Activated naive CD4-positive, alpha-beta T cell treated with anti-CD3 and anti-CD28 coated beads, Interleukin-2, amount 10 ng/mL, durations not matched to agents 7 days and 5 days (primary cell): ENCODE measurements around the gene RHPN2.
A peak's percentile ranks its signal among the peaks of the same experiment; 100 is the strongest.

Experiments
- CTCF ChIA-PET: fragments of 350-600 bp; sonication (Branson Sonifier 250); formaldehyde crosslinking; loops from one replicate; lab custom pipeline; 2021; ENCODE audit warnings: antibody characterized with exemption; lab: Charles Lee
- DNase-seq: peaks from one replicate; pipeline ENCODE4 v3.0.0-alpha.2; 2020
- H3K27ac Mint-ChIP-seq: one replicate; pipeline ENCODE4 v1.8.0; 2021; ENCODE audit warnings: mild to moderate bottlenecking, moderate library complexity, mixed read lengths
- H3K27me3 Mint-ChIP-seq: one replicate; pipeline ENCODE4 v1.8.0; 2021; ENCODE audit warnings: mild to moderate bottlenecking, mixed read lengths
- H3K36me3 Mint-ChIP-seq: one replicate; pipeline ENCODE4 v1.8.0; 2021; ENCODE audit warnings: mixed read lengths
- H3K4me1 Mint-ChIP-seq: one replicate; pipeline ENCODE4 v1.8.0; 2021; ENCODE audit warnings: mixed read lengths
- H3K4me3 Mint-ChIP-seq: one replicate; pipeline ENCODE4 v1.8.0; 2021; ENCODE audit warnings: mild to moderate bottlenecking, moderate library complexity, mixed read lengths
- H3K9me3 Mint-ChIP-seq: one replicate; pipeline ENCODE4 v1.8.0; 2021; ENCODE audit warnings: mixed read lengths

Gene RHPN2

GRCh38 chr19:33086955-33087354, 22.3 kb upstream of the RHPN2 start:
- CTCF ChIA-PET, result no interaction called here

DNA sequence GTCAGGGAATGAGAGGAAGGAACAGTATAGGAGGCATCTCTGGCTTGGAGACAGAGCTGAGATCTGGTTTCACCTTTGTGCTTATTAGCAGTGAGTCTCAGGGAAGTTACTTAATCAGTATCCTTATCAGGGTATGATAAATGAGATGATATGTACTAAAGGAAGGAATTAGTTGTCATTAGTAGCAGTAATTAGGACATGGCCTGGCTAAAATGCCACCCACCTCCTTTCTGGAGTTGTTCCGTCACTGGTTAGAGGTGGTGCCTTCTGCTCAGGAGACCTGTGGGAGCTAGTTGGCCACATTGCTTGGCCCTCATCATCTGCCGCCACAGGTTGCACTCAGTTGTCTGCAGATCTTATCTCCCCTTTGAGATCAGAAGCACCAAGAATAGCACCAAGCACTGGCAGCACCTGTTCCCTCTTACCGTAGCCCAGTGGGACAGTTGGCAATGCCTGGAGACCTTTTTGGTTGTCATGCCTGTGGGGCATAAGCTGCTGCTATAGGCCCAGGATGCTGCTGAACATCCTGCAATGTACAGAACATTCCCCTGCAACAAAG, 21.0 kb upstream of the RHPN2 start:
- peaks cover 25% of the 10 kb centered on the region for H3K4me1 Mint-ChIP-seq
- CTCF ChIA-PET, result interaction anchor here (0.6 kb wide), 1 partner anchor 33 kb away, joined by 4 read pairs; no protein-coding TSS in a partner anchor
- no peak for DNase-seq
- H3K4me3 Mint-ChIP-seq, result no peak overlapping the region
- no peaks in the 10 kb centered on the region for H3K27me3 Mint-ChIP-seq
- H3K9me3 Mint-ChIP-seq, result no peaks in the 10 kb centered on the region
- no peak overlapping the region for H3K27ac Mint-ChIP-seq
- H3K36me3 Mint-ChIP-seq, result peaks cover 12% of the 10 kb centered on the region

More at GRCh38 chr19:33086955-33087354, 22.3 kb upstream of the RHPN2 start:
- no peak overlapping the region for H3K27ac Mint-ChIP-seq
- peaks cover 15% of the 10 kb centered on the region for H3K36me3 Mint-ChIP-seq
- H3K4me3 Mint-ChIP-seq, result no peak overlapping the region
- H3K4me1 Mint-ChIP-seq, result peaks cover 12% of the 10 kb centered on the region
- H3K27me3 Mint-ChIP-seq, result no peaks in the 10 kb centered on the region
- H3K9me3 Mint-ChIP-seq, result no peaks in the 10 kb centered on the region
- no peak for DNase-seq

GRCh38 chr19:33080761-33081681, 16.3 kb upstream of the RHPN2 start, which contains the start of gene GPATCH1:
GPATCH1 (plus strand) TSS chr19:33081181; CDS start chr19:33081194, 13 bp downstream.
- Mint-ChIP-seq H3K9me3 (no peaks in the 10 kb centered on the region), H3K27ac (peak within 1 kb of the TSS; percentile 92), H3K4me1 (peaks cover 34% of the 10 kb centered on the region), H3K4me3 (peak within 1 kb of the TSS; percentile 95), H3K27me3 (peaks cover 9% of the 10 kb centered on the region), H3K36me3 (peaks cover 3% of the 10 kb centered on the region)
- CTCF ChIA-PET, result no interaction called here
- peak; percentile 90 for DNase-seq

- Mint-ChIP-seq H3K27ac (no peak overlapping the region), H3K4me1 (peaks cover 8% of the 10 kb centered on the region), H3K27me3 (peaks cover 29% of the 10 kb centered on the region), H3K36me3 (no peaks in the 10 kb centered on the region), H3K9me3 (no peaks in the 10 kb centered on the region), H3K4me3 (no peak overlapping the region)
- no peak for DNase-seq
- CTCF ChIA-PET, result no interaction called here
Measured at GRCh38 chr19:33075519-33075918, 10.8 kb upstream of the RHPN2 start.

- peaks cover 34% of the 10 kb centered on the region for H3K27me3 Mint-ChIP-seq
- DNase-seq, result no peak
- H3K36me3 Mint-ChIP-seq, result no peaks in the 10 kb centered on the region
- H3K4me1 Mint-ChIP-seq, result no peaks in the 10 kb centered on the region
- CTCF ChIA-PET, result no interaction called here
- H3K4me3 Mint-ChIP-seq, result no peak overlapping the region
- no peaks in the 10 kb centered on the region for H3K9me3 Mint-ChIP-seq
- no peak overlapping the region for H3K27ac Mint-ChIP-seq
Measured at GRCh38 chr19:33071887-33072286, 7.2 kb upstream of the RHPN2 start.

- no peaks in the 10 kb centered on the region for H3K36me3 Mint-ChIP-seq
- H3K27me3 Mint-ChIP-seq, result peaks cover 56% of the 10 kb centered on the region
- no peaks in the 10 kb centered on the region for H3K9me3 Mint-ChIP-seq
- DNase-seq, result no peak
- H3K4me3 Mint-ChIP-seq, result no peak overlapping the region
- peaks cover 7% of the 10 kb centered on the region for H3K4me1 Mint-ChIP-seq
- CTCF ChIA-PET, result interaction anchor here (1.2 kb wide), 1 partner anchor 11 kb away, joined by 3 read pairs; no protein-coding TSS in a partner anchor
- no peak overlapping the region for H3K27ac Mint-ChIP-seq
Measured at GRCh38 chr19:33067121-33067520, 2.4 kb upstream of the RHPN2 start.

GRCh38 chr19:33066543-33066942, 1.9 kb upstream of the RHPN2 start:
- Mint-ChIP-seq H3K36me3 (no peaks in the 10 kb centered on the region), H3K9me3 (no peaks in the 10 kb centered on the region), H3K4me3 (peak overlapping the region; percentile 57), H3K27me3 (peaks cover 57% of the 10 kb centered on the region), H3K27ac (no peak overlapping the region), H3K4me1 (peaks cover 7% of the 10 kb centered on the region)
- DNase-seq, result no peak
- CTCF ChIA-PET, result interaction anchor here (1.2 kb wide), 1 partner anchor 11 kb away, joined by 3 read pairs; no protein-coding TSS in a partner anchor

DNA sequence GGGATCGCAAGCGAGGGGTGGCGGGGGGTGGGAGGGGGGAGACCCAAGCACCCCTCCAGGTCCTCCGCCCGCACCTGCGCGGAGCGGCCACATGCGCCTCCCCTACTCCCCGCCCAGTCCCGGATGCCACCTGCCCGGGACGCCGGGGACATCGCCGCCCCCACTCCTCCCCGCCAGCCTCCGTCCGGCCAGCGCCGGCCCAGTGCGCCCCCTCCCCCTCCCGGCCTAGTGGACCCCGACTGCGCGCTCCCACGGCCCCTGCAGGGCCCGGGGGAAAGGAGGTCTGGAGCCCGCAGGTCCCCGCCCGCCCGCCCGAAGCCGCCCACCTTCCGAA, 263 bp downstream of the RHPN2 start:
- peak; percentile 58 for DNase-seq
- CTCF ChIA-PET, result no interaction called here
- Mint-ChIP-seq H3K36me3 (no peaks in the 10 kb centered on the region), H3K27me3 (peaks cover 71% of the 10 kb centered on the region), H3K4me1 (peaks cover 7% of the 10 kb centered on the region), H3K4me3 (peak overlapping the region; percentile 70), H3K9me3 (no peaks in the 10 kb centered on the region), H3K27ac (no peak overlapping the region)

- peak overlapping the region; percentile 70 for H3K4me3 Mint-ChIP-seq
- no peaks in the 10 kb centered on the region for H3K9me3 Mint-ChIP-seq
- no peak overlapping the region for H3K27ac Mint-ChIP-seq
- peaks cover 7% of the 10 kb centered on the region for H3K4me1 Mint-ChIP-seq
- CTCF ChIA-PET, result no interaction called here
- DNase-seq, result no peak
- no peaks in the 10 kb centered on the region for H3K36me3 Mint-ChIP-seq
- H3K27me3 Mint-ChIP-seq, result peaks cover 71% of the 10 kb centered on the region
Measured at GRCh38 chr19:33063753-33064457, 783 bp downstream of the RHPN2 start.

DNA sequence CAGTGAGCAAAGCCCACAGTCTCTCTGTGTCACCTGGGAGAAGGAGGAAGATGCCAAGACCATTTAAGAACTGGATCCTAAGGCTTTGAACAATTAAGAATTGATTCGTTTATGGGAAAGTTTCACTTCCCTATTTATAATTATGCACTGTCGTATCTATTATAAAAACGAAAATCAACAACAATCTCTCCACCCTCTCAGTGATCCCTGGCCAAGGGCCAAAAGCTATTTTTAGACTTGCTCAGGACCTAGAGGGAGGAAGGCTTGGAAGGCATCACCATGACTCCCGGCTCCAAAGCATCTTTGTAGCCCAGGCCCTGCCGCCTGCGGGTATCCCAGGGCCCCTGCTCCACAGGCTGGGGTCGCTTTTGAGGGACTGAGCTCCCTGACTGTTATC, 1.3 kb downstream of the RHPN2 start:
- Mint-ChIP-seq H3K27ac (no peak overlapping the region), H3K36me3 (no peaks in the 10 kb centered on the region), H3K9me3 (no peaks in the 10 kb centered on the region), H3K4me1 (peaks cover 7% of the 10 kb centered on the region), H3K27me3 (peaks cover 71% of the 10 kb centered on the region), H3K4me3 (peak overlapping the region; percentile 35)
- DNase-seq, result no peak
- CTCF ChIA-PET, result no interaction called here

DNA sequence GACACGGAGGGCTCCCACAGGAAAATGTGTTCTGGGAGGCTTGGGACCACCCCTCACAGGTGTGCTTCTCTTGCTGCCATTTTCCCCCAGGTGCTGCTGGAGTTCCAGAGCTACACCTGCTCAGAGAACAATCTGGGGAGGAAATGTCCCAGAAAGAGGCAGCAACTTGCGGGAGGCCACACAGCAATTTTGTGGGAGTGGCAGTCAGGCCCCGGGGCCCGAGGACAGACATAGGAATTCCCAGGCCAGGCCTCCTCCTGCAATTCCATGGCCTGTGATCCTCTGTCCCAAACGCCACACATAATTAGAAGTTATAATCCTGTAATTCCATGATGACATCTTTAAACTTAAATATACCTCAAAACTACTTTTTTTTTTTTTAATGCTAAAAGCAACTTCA, 1.8 kb downstream of the RHPN2 start:
- no peaks in the 10 kb centered on the region for H3K9me3 Mint-ChIP-seq
- H3K36me3 Mint-ChIP-seq, result no peaks in the 10 kb centered on the region

DNA sequence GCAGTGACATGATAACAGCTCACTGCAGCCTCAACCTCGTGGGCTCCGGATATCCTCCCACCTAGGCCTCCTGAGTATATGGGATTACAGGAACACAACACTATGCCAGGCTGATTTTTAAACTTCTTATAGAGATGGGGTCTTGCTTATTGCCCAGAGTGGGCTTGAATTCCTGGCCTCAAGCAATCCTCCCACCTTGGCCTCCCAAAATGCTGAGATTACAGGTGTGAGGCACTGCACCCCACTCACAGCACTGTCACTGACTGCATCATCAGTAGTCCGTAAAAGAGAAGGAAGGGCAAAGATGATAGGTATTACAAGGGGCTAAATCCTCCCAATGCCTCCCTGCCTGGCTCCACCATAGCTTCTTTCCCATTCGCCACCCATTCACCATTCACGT, 4.1 kb downstream of the RHPN2 start:
- H3K4me3 Mint-ChIP-seq, result no peak overlapping the region
- no peaks in the 10 kb centered on the region for H3K9me3 Mint-ChIP-seq
- CTCF ChIA-PET, result no interaction called here
- H3K36me3 Mint-ChIP-seq, result no peaks in the 10 kb centered on the region
- H3K27ac Mint-ChIP-seq, result no peak overlapping the region
- H3K4me1 Mint-ChIP-seq, result peaks cover 4% of the 10 kb centered on the region
- peaks cover 57% of the 10 kb centered on the region for H3K27me3 Mint-ChIP-seq
- DNase-seq, result no peak

More for the DNA sequence above, 1.8 kb downstream of the RHPN2 start:
- no peak for DNase-seq
- peaks cover 71% of the 10 kb centered on the region for H3K27me3 Mint-ChIP-seq
- peak overlapping the region; percentile 35 for H3K4me3 Mint-ChIP-seq
- no peak overlapping the region for H3K27ac Mint-ChIP-seq
- peaks cover 7% of the 10 kb centered on the region for H3K4me1 Mint-ChIP-seq
- CTCF ChIA-PET, result no interaction called here

- H3K27ac Mint-ChIP-seq, result no peak overlapping the region
- H3K36me3 Mint-ChIP-seq, result no peaks in the 10 kb centered on the region
- CTCF ChIA-PET, result no interaction called here
- no peak overlapping the region for H3K4me3 Mint-ChIP-seq
- peaks cover 19% of the 10 kb centered on the region for H3K27me3 Mint-ChIP-seq
- no peaks in the 10 kb centered on the region for H3K4me1 Mint-ChIP-seq
- no peaks in the 10 kb centered on the region for H3K9me3 Mint-ChIP-seq
- no peak for DNase-seq
Measured at GRCh38 chr19:33055718-33056117, 9.0 kb downstream of the RHPN2 start.

GRCh38 chr19:33054623-33055022, 10.1 kb downstream of the RHPN2 start:
- Mint-ChIP-seq H3K27ac (no peak overlapping the region), H3K36me3 (no peaks in the 10 kb centered on the region), H3K27me3 (peaks cover 9% of the 10 kb centered on the region), H3K9me3 (no peaks in the 10 kb centered on the region), H3K4me1 (no peaks in the 10 kb centered on the region), H3K4me3 (no peak overlapping the region)
- no peak for DNase-seq
- CTCF ChIA-PET, result no interaction called here
